Activated CD8-positive, alpha-beta memory T cell treated with anti-CD3 and anti-CD28 coated beads, Interleukin-2, amount 50 U/mL, for 48 hours (primary cell): ENCODE measurements around the gene SDR9C7.
"Not testable (repeated sequence)": the region's sequence is repeated elsewhere in the genome, so short reads cannot be mapped to it uniquely, and the experiment has no call there.

Experiments used
- DNase-seq: peaks from one replicate; pipeline ENCODE4 v3.0.0-alpha.2; 2020

Gene SDR9C7

DNA sequence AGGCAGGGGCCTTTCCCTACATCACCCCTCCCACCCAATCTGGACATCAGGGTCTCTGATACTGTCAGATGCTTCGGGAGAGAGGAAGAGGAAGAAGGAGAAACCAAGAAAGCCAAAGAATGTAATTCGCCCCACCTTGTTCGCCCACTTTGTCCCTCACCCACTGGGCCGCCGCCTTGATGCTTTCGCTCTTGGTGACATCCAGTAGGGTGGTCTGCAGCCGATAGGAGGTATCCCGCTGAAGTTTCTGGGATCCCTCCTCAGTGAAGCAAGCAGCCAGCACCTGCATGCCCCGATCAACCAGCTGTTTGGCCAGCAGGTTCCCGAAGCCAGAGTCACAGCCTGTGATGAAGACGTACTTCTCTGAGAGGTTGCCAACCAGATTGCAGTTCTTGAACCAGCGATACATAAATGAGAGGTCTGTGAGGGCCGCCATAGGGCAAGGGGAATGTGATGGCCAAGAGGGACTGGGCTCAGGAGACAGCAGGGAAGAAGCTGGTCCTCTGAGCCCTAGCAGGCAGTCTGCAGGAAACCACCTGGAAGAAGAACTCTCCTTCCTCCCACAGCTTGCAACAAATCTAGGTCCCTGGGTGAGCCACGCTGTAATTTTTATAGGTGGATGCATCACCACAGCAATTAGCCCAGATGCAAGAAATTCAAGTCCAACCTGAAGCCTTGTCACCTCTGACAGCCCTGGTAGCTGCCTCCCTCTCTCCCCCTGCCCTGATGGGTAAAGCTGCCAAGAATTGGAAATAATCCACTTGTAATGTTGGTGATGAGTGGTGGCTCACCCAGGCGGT is at the start of gene SDR9C7:
Gene SDR9C7, minus strand, starts transcription at position 583 of the 800 bp plus-strand sequence. Its CDS starts 147 bp downstream, at position 436.
- peak; percentile 13 for DNase-seq

DNA sequence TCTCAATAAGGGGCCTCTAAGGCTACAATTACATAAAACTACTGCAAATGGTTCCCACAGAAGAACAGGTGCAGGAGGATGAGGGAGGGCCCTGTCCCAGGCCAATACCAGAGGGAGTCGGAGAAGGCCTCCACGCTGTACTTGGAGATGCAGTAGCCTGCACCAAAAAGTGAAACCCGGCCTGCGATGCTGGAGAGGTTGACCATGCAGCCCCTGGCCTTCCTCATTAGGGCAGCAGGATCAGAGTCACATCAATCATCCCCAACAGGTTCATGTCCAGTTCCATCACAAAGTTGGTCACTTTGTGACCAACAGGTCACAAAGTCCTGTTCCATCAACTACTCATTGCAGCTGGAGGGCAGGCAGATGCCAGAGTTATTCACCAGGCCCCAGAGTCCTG is 49.2 kb upstream of the SDR9C7 start:
- DNase-seq, result no peak

DNA sequence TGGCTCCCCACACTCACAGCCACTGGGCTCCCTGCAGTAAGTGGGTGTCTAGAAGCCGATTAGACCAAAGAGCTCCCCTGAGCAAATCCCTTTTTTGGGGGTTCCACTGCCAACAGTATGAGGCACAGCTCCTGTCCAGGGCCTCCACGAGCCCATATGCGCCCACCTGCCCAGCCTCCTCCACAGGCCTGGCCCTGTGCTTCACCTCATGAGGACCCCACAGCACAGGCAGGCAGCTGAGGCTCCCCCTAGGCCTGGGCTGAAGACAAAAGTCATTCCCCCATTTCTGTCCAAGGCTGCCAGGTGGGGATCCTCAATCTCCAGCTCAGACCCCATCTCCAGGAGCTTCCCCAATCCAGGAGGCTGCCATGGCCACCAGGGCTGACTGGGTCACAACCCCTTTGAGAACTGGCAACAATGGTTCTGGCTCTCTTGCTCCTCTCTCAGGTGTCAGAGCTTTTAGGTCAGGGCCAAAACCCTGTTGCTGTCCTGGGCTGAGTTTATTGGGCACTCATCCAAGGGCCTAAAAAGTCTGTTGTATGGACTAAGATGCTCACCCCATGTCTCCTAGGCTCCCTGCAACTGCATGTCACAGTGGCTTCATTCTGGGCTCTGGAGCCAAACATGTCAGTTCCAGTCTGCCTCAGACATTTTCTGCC is 48.5 kb upstream of the SDR9C7 start:
- not testable (repeated sequence) for DNase-seq

DNA sequence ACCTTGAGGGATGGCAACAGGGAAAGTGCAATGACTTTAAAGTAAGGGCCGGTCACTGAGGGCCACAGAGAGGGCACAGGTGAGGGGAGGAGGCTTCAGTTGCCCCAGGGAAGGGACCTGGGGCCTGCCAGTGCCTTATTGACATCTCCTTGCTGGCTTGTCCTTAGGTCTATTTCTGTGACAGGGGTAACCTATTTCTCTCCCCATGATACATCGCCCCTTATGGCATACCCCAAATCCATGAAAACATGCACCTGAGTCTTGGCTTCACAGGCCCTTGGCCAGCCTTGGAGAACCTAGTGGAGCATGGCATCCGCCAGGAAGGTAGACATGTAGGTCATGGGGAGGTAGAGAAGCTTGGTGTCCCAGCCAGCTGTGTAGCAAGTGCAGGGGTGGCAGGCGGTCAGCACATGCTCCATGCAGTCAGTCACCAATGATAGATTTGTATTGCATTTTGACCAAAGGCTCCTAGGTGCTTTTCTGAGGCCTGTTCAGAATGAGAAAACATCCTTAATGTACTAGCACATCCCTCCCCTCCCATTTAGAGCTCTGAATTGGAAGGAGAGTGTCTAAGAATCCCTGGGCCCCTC is 46.8 kb upstream of the SDR9C7 start:
- DNase-seq, result no peak

DNA sequence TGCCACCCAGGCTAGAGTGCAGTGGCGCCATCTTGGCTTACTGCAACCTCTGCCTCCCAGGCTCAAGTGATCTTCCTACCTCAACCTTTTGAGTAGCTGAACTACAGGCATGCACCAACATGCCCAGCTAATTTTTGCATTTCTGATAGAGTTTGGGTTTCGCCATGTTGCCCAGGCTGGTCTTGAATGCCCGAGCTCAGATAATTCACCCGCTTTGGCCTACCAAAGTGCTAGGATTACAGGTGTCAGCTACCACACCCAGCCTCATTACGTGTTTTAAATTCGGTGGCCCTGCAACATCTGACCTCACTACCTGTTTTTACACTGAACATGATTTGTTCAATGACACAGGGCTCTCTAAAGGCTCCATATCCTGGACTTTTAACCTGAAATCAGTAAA is 46.1 kb upstream of the SDR9C7 start:
- DNase-seq, result no peak

DNA sequence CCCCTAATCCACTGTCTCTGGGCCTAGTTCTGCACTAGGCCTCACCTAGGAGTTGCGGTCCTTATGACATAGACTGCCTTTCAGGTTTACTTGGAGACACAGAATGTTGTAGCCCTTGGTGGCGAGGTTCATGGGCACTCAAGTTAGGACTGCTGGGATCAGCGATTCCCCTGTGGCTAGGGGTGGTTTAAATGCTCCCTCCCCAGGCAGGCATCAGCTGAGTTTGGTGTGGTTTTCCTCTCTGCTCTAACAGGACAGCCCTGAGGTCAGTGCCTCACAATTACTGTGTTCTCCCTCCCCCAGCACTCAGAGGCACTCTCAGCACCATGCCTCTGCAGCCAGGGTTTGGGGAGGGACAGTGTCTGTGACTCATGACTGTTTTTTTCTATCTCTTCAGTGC is 45.4 kb upstream of the SDR9C7 start:
- no peak for DNase-seq

DNA sequence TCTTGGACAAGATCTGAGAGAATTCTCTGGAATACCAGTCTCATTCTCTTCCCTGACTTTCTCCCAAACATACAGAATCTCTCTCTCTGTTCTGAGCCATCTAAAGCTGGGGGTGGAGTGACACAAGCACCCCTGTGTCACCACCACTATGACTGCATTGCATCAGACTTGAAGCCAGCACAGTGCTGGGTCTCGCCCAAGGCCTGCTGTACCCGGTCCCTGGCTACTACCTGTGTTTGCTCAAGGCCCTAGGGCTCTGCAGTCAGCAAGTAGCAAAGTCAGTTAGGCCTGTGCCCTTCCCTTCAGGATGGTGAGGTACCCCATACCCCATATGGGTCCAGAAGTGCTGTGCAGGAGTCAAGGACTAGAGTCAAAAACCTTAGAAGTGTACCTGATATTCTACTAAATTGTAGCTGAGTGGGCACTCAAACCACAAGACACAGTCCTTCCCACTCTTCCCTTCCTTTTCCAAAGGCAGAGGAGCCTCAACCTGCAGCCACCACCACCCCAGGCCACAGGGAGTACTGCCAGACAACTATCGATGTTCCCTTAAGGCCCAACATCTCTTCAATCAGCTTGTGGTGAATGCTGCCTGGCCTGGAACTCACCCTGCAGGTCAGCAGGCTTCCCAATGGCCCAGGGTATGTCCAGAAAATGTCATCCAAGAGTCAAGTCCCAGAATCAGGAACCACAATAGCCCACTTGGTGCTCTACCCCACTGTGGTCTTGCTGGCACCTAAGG is 44.4 kb upstream of the SDR9C7 start:
- DNase-seq, result no peak

DNA sequence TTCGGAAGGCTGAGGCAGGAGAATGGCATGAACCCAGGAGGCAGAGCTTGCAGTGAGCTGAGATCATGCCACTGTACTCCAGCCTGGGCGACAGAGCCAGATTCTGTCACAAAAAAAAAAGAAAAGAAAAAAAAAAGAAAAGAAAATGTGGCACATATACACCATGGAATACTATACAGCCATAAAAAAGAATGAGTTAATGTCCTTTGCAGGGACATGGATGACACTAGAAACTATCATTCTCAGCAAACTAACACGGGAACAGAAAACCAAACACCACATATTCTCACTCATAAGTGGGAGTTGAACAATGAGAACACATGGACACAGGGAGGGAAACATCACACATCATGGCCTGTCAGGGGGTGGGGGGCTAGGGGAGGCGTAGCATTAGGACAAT is 43.2 kb upstream of the SDR9C7 start:
- not testable (repeated sequence) for DNase-seq

DNA sequence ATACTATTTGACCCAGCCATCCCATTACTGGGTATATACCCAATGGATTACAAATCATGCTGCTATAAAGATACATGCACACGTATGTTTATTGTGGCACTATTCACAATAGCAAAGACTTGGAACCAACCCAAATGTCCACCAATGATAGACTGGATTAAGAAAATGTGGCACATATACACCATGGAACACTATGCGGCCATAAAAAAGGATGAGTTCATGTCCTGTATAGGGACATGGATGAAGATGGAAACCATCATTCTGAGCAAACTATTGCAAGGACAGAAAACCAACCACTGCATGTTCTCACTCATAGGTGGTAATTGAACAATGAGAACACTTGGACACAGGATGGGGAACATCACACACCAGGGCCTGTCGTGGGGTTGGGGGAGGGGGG is 40.0 kb upstream of the SDR9C7 start:
- DNase-seq, result not testable (repeated sequence)

DNA sequence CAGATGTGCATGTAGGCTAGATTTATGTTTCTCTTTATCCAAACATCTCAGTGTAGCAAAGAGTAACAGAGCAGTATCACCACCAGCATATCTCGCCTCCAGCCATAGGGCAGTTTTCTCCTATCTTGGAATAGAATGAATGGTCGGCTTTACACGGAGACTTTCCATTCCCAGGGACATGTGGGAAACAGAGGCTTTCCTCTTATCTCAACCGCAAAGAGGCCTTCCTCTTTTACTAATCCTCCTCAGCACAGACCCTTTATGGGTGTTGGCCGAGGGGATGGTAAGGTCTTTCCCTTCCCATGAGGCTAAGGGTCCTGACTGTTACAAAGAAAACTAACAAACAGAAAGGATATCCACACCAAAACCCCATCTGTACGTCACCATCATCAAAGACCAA is 34.7 kb upstream of the SDR9C7 start:
- not testable (repeated sequence) for DNase-seq

DNA sequence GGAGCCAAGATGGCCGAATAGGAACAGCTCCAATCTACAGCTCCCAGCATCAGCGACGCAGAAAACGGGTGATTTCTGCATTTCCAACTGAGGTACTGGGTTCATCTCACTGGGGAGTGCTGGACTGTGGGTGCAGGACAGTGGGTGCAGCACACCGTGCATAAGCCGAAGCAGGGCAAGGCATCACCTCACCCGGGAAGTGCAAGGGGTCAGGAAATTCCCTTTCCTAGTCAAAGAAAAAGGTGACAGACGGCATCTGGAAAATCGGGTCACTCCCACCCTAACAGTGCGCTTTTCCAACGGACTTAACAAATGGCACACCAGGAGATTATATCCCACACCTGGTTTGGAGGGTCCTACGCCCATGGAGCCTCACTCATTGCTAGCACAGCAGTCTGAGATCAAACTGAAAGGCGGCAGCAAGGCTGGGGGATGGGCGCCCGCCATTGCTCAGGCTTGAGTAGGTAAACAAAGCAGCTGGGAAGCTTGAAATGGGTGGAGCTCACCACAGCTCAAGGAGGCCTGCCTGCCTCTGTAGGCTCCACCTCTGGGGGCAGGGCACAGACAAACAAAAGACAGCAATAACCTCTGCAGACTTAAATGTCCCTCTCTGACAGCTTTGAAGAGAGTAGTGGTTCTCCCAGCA is 31.9 kb upstream of the SDR9C7 start:
- not testable (repeated sequence) for DNase-seq

DNA sequence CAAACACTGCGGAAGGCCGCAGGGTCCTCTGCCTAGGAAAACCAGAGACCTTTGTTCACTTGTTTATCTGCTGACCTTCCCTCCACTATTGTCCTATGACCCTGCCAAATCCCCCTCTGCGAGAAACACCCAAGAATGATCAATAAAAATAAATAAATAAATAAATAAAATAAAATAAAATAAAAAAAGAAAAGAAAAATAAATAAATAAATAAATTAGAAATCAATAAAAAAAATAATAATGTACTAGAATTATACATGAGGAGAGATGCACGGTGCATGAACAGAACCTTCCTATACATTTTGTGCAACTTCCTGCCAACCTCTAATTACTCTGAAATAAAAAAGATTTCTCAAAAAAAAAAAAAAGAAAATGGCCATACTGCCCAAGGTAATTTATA is 30.9 kb upstream of the SDR9C7 start:
- DNase-seq, result not testable (repeated sequence)

DNA sequence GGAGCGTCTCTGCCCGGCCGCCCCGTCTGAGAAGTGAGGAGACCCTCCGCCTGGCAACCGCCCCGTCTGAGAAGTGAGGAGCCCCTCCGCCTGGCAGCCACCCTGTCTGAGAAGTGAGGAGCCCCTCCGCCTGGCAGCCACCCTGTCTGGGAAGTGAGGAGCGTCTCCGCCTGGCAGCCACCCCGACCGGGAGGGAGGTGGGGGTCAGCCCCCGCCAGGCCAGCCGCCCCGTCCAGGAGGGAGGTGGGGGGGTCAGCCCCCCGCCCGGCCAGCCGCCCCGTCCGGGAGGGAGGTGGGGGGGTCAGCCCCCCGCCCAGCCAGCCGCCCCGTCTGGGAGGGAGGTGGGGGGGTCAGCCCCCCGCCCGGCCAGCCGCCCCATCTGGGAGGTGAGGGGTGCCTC is 29.3 kb upstream of the SDR9C7 start:
- DNase-seq, result not testable (repeated sequence)

DNA sequence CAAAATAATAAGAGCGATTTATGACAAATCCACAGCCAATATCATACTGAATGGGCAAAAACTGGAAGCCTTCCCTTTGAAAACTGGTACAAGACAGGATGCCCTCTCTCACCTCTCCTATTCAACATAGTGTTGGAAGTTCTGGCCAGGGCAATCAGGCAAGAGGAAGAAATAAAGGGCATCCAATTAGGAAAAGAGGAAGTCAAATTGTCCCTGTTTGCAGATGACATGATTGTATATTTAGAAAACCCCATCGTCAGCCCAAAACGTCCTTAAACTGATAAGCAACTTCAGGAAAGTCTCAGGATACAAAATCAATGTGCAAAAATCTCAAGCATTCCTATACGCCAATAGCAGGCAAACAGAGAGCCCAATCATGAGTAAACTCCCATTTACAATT is 28.0 kb upstream of the SDR9C7 start:
- not testable (repeated sequence) for DNase-seq

DNA sequence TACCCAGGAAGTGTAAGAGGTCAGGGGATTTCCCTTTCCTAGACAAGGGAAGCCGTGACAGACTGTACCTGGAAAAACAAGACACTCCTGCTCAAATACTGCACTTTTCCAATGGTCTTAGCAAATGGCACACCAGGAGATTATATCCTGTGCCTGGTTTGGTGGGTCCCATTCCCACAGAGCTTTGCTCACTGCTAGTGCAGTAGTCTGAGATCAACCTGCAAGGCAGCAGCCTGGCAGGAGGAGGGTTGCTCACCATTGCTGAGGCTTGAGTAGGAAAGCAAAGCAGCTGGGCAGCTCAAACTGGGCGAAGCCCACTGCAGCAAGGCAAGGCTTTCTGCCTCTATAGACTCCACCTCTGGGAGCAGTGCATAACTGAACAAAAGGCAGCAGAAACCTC is 24.2 kb upstream of the SDR9C7 start:
- DNase-seq, result no peak

DNA sequence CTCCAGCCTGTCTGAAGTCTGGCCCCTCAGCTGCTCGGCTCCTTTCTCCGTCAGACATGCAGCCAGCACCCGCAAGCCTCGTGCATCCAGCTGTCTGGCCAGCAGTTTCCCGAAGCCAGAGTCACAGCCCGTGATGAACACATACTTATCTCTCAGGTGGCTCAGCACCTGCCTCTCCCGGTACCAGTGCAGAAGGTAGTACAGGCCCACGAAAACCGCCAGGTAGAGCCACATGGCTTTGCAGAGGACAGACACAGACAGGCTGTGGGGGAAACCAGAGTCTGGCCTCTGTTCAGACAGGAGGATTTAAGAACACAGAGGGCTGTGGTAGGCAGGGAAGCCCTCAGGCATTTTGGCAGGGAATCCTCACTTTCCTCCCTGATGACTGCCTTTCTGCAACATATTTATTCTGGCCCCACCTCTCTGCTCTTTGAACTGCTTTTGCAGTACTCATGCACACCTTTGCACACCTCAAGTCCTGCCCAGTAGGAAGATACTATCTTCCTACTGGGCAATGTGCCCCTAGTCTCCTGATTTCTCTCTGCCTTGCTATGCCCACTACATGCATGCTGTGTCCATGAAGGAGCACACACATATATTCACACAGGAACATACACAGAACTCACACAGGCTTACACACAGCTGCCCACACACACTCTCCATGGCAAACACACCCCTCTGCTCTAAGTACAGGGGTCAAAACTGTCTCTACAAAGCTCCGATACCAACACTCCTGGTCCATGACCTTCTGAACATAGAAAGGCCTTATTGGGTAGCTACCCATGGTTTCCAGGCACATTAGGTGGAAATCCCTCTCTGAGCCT is 23.2 kb upstream of the SDR9C7 start, which contains the start of gene RDH16:
Gene RDH16, minus strand, starts transcription at position 380 of the 824 bp plus-strand sequence. Its CDS starts 146 bp downstream, at position 234.
- no peak for DNase-seq

DNA sequence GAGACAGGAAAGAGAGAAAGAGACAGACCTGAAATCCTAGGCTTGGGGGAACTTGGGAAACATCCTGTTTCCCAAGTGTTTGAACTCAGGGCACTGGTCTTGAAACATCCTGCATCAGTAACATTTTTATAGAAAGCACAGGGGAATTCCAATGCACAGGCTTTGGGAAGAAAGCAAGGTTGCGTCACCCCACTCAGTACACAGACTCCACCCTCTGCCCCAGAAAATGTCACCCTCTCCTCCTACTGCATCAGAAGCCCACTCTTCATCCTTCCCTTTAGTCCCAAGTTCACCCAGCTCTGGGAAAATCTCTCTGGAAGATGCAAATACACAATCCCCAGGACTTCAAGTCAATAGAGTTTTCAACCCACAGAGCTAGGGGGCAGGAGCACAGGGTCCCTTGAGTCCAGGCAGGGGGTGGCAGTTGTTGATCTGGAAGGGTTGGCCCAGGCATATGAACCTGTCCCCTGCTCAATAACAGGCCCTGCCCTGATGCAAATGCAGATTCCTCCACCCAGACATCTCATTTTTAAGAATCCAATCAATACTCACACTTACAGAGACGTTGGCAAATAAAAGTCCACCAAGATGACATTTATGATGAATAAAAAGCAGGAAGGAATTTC is 21.5 kb upstream of the SDR9C7 start:
- no peak for DNase-seq

DNA sequence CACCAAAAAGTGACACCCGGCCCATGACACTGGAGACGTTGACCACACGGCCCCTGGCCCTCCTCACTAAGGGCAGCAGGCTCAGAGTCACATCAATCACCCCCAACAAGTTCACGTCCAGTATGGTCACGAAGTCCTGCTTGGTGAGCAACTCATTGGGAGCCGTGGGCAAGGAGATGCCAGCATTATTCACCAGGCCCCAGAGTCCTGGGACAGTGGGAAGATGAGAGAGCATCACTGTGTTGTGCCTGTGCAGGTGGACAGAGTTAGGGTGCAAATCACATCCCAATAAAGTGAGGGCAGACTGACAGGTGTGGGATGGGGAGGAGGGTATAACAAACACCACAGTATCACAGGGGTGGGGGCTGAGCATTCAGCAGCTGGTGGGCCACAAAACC is 20.7 kb upstream of the SDR9C7 start:
- no peak for DNase-seq

DNA sequence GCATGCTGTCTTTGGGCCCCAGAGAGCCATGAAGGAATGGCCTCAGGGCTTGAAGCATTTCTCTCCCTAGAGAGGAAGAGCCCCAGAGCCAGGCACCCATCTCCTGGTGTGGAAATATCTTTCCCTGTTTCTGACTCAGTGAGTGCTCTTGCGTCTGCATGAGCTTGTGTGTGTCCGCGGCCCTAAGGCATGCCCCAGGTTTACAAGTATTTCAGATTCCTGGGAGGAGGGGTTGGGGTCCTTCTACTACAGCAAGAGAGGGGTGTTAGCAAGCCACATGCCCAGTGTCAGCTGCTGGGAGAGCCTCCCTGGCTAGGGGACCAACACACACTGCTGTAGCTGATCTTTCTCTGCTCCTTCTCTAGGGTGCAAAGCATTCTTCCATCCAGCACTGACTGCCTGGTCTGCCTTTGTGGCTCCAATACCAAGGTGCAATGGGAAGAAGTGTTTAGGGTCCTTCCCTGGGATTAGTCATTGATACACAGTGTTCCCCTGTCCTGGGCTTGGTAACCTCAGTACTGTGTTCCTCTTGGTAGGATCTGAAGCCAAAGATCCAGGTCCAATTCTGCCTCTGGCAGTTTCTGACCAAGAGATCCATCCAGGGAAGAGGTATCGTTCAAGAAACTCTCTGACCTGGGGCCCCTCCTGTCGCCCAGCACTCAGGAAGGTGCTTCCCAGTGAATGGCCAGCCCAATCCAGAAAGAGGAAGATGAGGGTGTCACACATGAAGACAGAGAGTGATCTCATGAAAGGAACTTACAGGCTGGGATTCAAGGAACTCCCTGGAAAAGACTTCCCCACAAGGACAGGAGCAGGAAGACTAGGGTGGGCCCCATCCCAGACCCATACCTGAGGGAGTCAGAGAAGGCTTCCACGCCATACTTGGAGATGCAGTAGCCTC is 20.1 kb upstream of the SDR9C7 start:
- no peak for DNase-seq

DNA sequence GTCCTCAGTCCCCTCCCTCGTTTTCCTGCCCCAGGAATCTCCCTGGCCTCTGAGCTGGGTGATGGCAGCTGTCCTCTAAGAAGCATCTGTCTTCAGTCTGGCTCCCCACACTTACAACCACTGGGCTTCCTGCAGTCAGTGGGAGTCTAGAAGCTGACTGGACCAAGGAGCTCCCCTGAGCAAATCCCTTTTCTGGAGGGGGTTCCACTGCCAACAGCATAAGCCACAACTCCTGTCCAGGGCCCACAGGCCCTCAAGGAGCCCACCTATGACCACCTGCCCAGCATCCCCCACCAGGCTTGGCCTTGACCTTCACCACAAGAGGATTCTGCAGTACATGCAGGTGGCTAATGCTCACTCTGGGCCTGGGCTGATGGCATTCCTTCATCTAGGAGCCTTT is 19.1 kb upstream of the SDR9C7 start:
- DNase-seq, result no peak
